Measurements from ENCODE around the gene EHMT1. TPM values are rescaled to one million over a fixed set of nuclear protein-coding genes. Genes with fewer than 3 reads are reported as not detected.
"Not testable (repeated sequence)": the region's sequence is repeated elsewhere in the genome, so short reads cannot be mapped to it uniquely, and the experiment has no call there.

The EHMT1 gene
- total RNA-seq, 1 experiment from 2014 or later, result 85.4 TPM

GRCh38 chr9:137615387-137615871 is 3.4 kb upstream of the EHMT1 start:
- DNase-seq (ENCODE audit: low spot score), result no peak

- peak; percentile 52 for DNase-seq (ENCODE audit: low spot score)
Observed at GRCh38 chr9:137619240-137620047, 639 bp downstream of the EHMT1 start.

- DNase-seq (ENCODE audit: low spot score), result no peak
Observed at GRCh38 chr9:137620048-137620405, 1.2 kb downstream of the EHMT1 start.

- DNase-seq (ENCODE audit: low spot score), result no peak
Observed at GRCh38 chr9:137620581-137620980, 1.8 kb downstream of the EHMT1 start.

- peak; percentile 34 for DNase-seq (ENCODE audit: low spot score)
Observed at GRCh38 chr9:137621131-137621757, 2.4 kb downstream of the EHMT1 start.

GRCh38 chr9:137622211-137622610 is 3.4 kb downstream of the EHMT1 start:
- not testable (repeated sequence) for DNase-seq (ENCODE audit: low spot score)

- no peak for DNase-seq (ENCODE audit: low spot score)
Observed at GRCh38 chr9:137626464-137626863, 7.7 kb downstream of the EHMT1 start.

- not testable (repeated sequence) for DNase-seq (ENCODE audit: low spot score)
Observed at GRCh38 chr9:137627406-137627805, 8.6 kb downstream of the EHMT1 start.

- DNase-seq (ENCODE audit: low spot score), result no peak
Observed at GRCh38 chr9:137630126-137630525, 11.3 kb downstream of the EHMT1 start.

- DNase-seq (ENCODE audit: low spot score), result no peak
Observed at GRCh38 chr9:137630679-137631078, 11.9 kb downstream of the EHMT1 start.

- DNase-seq (ENCODE audit: low spot score), result no peak
Observed at GRCh38 chr9:137631345-137632229, 12.8 kb downstream of the EHMT1 start.

GRCh38 chr9:137632230-137633161 is 13.7 kb downstream of the EHMT1 start:
- no peak for DNase-seq (ENCODE audit: low spot score)

GRCh38 chr9:137634016-137634415 is 15.2 kb downstream of the EHMT1 start:
- DNase-seq (ENCODE audit: low spot score), result no peak

GRCh38 chr9:137638680-137639079 is 19.9 kb downstream of the EHMT1 start:
- no peak for DNase-seq (ENCODE audit: low spot score)

- DNase-seq (ENCODE audit: low spot score), result no peak
Observed at GRCh38 chr9:137639303-137640051, 20.7 kb downstream of the EHMT1 start.

- DNase-seq (ENCODE audit: low spot score), result no peak
Observed at GRCh38 chr9:137640862-137641261, 22.1 kb downstream of the EHMT1 start.

- no peak for DNase-seq (ENCODE audit: low spot score)
Observed at GRCh38 chr9:137642118-137642601, 23.4 kb downstream of the EHMT1 start.

GRCh38 chr9:137642892-137643291 is 24.1 kb downstream of the EHMT1 start:
- DNase-seq (ENCODE audit: low spot score), result no peak

GRCh38 chr9:137643921-137644320 is 25.1 kb downstream of the EHMT1 start:
- no peak for DNase-seq (ENCODE audit: low spot score)

- no peak for DNase-seq (ENCODE audit: low spot score)
Observed at GRCh38 chr9:137645211-137645610, 26.4 kb downstream of the EHMT1 start.

Data from HT-29 (cell line).